ENCODE results near the gene B4GALNT2.
"Not testable (repeated sequence)": the region's sequence is repeated elsewhere in the genome, so short reads cannot be mapped to it uniquely, and the experiment has no call there.

- TF ChIP-seq POLR2A, CTCF (IDR thresholded peaks at IDR 0.05): not testable (repeated sequence)
Observed at GRCh38 chr17:49103360-49103759, 29.2 kb upstream of the B4GALNT2 start.
